ENCODE measurements around the gene DOK6. TPM values are rescaled to one million over a fixed set of nuclear protein-coding genes. Genes with fewer than 3 reads are reported as not detected.

Gene DOK6
- total and polyA plus RNA-seq, 2 of the 13 experiments (the other 11 are each of a cell fraction or from before 2014, with no cell fraction given) = 17.0 to 17.2 TPM

- no peak for TF ChIP-seq CREB1 (IDR thresholded peaks at IDR 0.05)
- TF ChIP-seq CREB1 (CRISPR knock-in tag; IDR thresholded peaks at IDR 0.05) = peak; percentile 84
- TF ChIP-seq ZNF670 (CRISPR knock-in tag; IDR thresholded peaks at IDR 0.05; ENCODE audit: borderline replicate concordance) = no peak
- TF ChIP-seq HDAC6 (IDR thresholded peaks at IDR 0.05; ENCODE audit: low read depth, low read length) = no peak
- no peak for TF ChIP-seq ZFX (CRISPR knock-in tag; IDR thresholded peaks at IDR 0.05; ENCODE audit: low read depth)
- TF ChIP-seq STAG1 (CRISPR knock-in tag; IDR thresholded peaks at IDR 0.05) = peak; percentile 21
- no peak for TF ChIP-seq ZNF329 (CRISPR knock-in tag; IDR thresholded peaks at IDR 0.05; ENCODE audit: low read depth)
- no peak; a peak in 1 of 4 replicates for TF ChIP-seq MAFK (conservative IDR thresholded peaks at IDR 0.05 in 1 of 2, IDR thresholded peaks at IDR 0.05 in 1 of 2; ENCODE audit: low read length in 2 of 2)
- TF ChIP-seq FOXO4 (CRISPR knock-in tag; conservative IDR thresholded peaks at IDR 0.05) = no peak
- TF ChIP-seq ZNF746 (CRISPR knock-in tag; IDR thresholded peaks at IDR 0.05) = no peak; the same call in 1 of the 2 replicates
- no peak for TF ChIP-seq RAD21 (CRISPR knock-in tag; IDR thresholded peaks at IDR 0.05)
- TF ChIP-seq HOXA9 (CRISPR knock-in tag; IDR thresholded peaks at IDR 0.05; ENCODE audit: borderline replicate concordance) = no peak
- TF ChIP-seq, protein P1, sequence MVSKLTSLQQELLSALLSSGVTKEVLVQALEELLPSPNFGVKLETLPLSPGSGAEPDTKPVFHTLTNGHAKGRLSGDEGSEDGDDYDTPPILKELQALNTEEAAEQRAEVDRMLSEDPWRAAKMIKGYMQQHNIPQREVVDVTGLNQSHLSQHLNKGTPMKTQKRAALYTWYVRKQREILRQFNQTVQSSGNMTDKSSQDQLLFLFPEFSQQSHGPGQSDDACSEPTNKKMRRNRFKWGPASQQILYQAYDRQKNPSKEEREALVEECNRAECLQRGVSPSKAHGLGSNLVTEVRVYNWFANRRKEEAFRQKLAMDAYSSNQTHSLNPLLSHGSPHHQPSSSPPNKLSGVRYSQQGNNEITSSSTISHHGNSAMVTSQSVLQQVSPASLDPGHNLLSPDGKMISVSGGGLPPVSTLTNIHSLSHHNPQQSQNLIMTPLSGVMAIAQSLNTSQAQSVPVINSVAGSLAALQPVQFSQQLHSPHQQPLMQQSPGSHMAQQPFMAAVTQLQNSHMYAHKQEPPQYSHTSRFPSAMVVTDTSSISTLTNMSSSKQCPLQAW (CRISPR knock-in tag; IDR thresholded peaks at IDR 0.05) = 0 out of 2 replicates have a peak, but pooled peaks have one; percentile 73
- no peak for TF ChIP-seq SSRP1 (CRISPR knock-in tag; IDR thresholded peaks at IDR 0.05)
- no peak for TF ChIP-seq KLF15 (CRISPR knock-in tag; IDR thresholded peaks at IDR 0.05; ENCODE audit: borderline replicate concordance)
- no peak for TF ChIP-seq ZNF615 (CRISPR knock-in tag; IDR thresholded peaks at IDR 0.05; ENCODE audit: borderline replicate concordance)
- TF ChIP-seq ARID2 (CRISPR knock-in tag; IDR thresholded peaks at IDR 0.05; ENCODE audit: borderline replicate concordance) = no peak
- TF ChIP-seq, protein P2, sequence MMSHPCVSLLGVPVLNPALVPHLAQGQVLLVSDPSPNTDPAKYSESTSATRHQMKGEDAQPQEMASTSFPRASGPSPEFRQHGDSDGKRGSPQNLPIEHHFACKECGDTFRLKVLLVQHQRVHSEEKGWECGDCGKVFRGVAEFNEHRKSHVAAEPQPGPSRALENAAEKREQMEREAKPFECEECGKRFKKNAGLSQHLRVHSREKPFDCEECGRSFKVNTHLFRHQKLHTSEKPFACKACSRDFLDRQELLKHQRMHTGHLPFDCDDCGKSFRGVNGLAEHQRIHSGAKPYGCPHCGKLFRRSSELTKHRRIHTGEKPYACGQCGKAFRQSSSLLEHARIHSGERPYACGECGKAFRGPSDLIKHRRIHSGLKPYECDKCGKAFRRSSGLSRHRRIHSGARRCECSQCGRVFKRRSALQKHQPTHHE (CRISPR knock-in tag; IDR thresholded peaks at IDR 0.05; ENCODE audit: borderline replicate concordance) = no peak
- no peak for TF ChIP-seq ZNF17 (CRISPR knock-in tag; IDR thresholded peaks at IDR 0.05)
- TF ChIP-seq ZBTB7A (CRISPR knock-in tag; IDR thresholded peaks at IDR 0.05) = no peak
- peak; percentile 64; the same call in 1 of the 2 replicates for TF ChIP-seq ZNF792 (CRISPR knock-in tag; IDR thresholded peaks at IDR 0.05)
- TF ChIP-seq, protein P3, sequence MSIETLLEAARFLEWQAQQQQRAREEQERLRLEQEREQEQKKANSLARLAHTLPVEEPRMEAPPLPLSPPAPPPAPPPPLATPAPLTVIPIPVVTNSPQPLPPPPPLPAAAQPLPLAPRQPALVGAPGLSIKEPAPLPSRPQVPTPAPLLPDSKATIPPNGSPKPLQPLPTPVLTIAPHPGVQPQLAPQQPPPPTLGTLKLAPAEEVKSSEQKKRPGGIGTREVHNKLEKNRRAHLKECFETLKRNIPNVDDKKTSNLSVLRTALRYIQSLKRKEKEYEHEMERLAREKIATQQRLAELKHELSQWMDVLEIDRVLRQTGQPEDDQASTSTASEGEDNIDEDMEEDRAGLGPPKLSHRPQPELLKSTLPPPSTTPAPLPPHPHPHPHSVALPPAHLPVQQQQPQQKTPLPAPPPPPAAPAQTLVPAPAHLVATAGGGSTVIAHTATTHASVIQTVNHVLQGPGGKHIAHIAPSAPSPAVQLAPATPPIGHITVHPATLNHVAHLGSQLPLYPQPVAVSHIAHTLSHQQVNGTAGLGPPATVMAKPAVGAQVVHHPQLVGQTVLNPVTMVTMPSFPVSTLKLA (IDR thresholded peaks at IDR 0.05) = no peak
- TF ChIP-seq, protein P4, sequence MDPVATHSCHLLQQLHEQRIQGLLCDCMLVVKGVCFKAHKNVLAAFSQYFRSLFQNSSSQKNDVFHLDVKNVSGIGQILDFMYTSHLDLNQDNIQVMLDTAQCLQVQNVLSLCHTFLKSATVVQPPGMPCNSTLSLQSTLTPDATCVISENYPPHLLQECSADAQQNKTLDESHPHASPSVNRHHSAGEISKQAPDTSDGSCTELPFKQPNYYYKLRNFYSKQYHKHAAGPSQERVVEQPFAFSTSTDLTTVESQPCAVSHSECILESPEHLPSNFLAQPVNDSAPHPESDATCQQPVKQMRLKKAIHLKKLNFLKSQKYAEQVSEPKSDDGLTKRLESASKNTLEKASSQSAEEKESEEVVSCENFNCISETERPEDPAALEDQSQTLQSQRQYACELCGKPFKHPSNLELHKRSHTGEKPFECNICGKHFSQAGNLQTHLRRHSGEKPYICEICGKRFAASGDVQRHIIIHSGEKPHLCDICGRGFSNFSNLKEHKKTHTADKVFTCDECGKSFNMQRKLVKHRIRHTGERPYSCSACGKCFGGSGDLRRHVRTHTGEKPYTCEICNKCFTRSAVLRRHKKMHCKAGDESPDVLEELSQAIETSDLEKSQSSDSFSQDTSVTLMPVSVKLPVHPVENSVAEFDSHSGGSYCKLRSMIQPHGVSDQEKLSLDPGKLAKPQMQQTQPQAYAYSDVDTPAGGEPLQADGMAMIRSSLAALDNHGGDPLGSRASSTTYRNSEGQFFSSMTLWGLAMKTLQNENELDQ (CRISPR knock-in tag; IDR thresholded peaks at IDR 0.05; ENCODE audit: borderline replicate concordance) = no peak
Observed at GRCh38 chr18:69358212-69358895, 42.3 kb upstream of the DOK6 start (continued).
